ENCODE data around the gene RAD18. TPM values are rescaled to one million over a fixed set of nuclear protein-coding genes. Genes with fewer than 3 reads are reported as not detected.
A peak's percentile ranks its signal among the peaks of the same experiment; 100 is the strongest.

RAD18 gene
- total and polyA plus RNA-seq, 8 donors, result 1.4 to 87.9 (median 4.6) TPM

GRCh38 chr3:8884630-8885290 lies 78.5 kb downstream of the RAD18 start:
- intact Hi-C loops (cut with DNase I; ENCODE audit: low total_unique reads), result no loop called here
- 91 to 100% (median 97%) methylated on average over 1 of the region's 1 CpG for WGBS, 5 donors
- no peak for TF ChIP-seq POLR2AphosphoS5 (IDR thresholded peaks at IDR 0.05)
- no peak for TF ChIP-seq EP300 (IDR thresholded peaks at IDR 0.05)
- no peak for TF ChIP-seq POLR2A (IDR thresholded peaks at IDR 0.05)
- TF ChIP-seq CTCF (IDR thresholded peaks at IDR 0.05), result no peak

GRCh38 chr3:8882642-8883041 lies 80.6 kb downstream of the RAD18 start:
- Histone ChIP-seq H3K27ac (no peak overlapping the region), H3K4me3 (no peak overlapping the region), H3K36me3 (peaks cover 0 to 67% (median 34%) of the 10 kb centered on the region in 4 donors), H3K27me3 (no peaks in the 10 kb centered on the region), H3K9me3 (no peaks in the 10 kb centered on the region), H3K4me1 (no peaks in the 10 kb centered on the region)
- TF ChIP-seq EP300 (IDR thresholded peaks at IDR 0.05), result no peak
- no peak for TF ChIP-seq POLR2A (IDR thresholded peaks at IDR 0.05)
- no peak for TF ChIP-seq POLR2AphosphoS5 (IDR thresholded peaks at IDR 0.05)
- no peak for DNase-seq
- 87 to 96% (median 91%) methylated on average over 3 of the region's 3 CpGs for WGBS, 5 donors
- intact Hi-C loops (cut with DNase I; ENCODE audit: low total_unique reads), result no loop called here

More at GRCh38 chr3:8884630-8885290, 78.5 kb downstream of the RAD18 start:
- H3K9me3 ChIP-seq, result no peaks in the 10 kb centered on the region
- peaks cover 0 to 69% (median 40%) of the 10 kb centered on the region in 4 donors for H3K36me3 ChIP-seq
- no peaks in the 10 kb centered on the region for H3K4me1 ChIP-seq
- no peak overlapping the region for H3K27ac ChIP-seq
- DNase-seq, result no peak
- H3K27me3 ChIP-seq, result no peaks in the 10 kb centered on the region
- no peak overlapping the region for H3K4me3 ChIP-seq

GRCh38 chr3:8882171-8882593 lies 81.1 kb downstream of the RAD18 start:
- H3K9me3 ChIP-seq, result no peaks in the 10 kb centered on the region
- no peak for DNase-seq
- 62 to 71% (median 69%) methylated on average over 3 of the region's 3 CpGs for WGBS, 5 donors
- no peaks in the 10 kb centered on the region for H3K27me3 ChIP-seq
- no peak overlapping the region for H3K4me3 ChIP-seq
- peaks cover 0 to 67% (median 36%) of the 10 kb centered on the region in 4 donors for H3K36me3 ChIP-seq
- TF ChIP-seq CTCF (IDR thresholded peaks at IDR 0.05) (no peak), EP300 (IDR thresholded peaks at IDR 0.05) (no peak), POLR2A (IDR thresholded peaks at IDR 0.05) (no peak), POLR2AphosphoS5 (IDR thresholded peaks at IDR 0.05) (no peak)
- intact Hi-C loops (cut with DNase I; ENCODE audit: low total_unique reads), result no loop called here
- no peaks in the 10 kb centered on the region for H3K4me1 ChIP-seq
- H3K27ac ChIP-seq, result no peak overlapping the region

GRCh38 chr3:8879347-8879944 lies 83.8 kb downstream of the RAD18 start:
- Histone ChIP-seq H3K4me3 (no peak overlapping the region), H3K9me3 (no peaks in the 10 kb centered on the region), H3K27ac (no peak overlapping the region), H3K4me1 (no peaks in the 10 kb centered on the region), H3K36me3 (peaks cover 0 to 58% (median 32%) of the 10 kb centered on the region in 4 donors), H3K27me3 (no peaks in the 10 kb centered on the region)
- intact Hi-C loops (cut with DNase I; ENCODE audit: low total_unique reads), result no loop called here
- 93 to 98% (median 97%) methylated on average over 5 of the region's 5 CpGs for WGBS, 5 donors
- TF ChIP-seq EP300 (IDR thresholded peaks at IDR 0.05) (no peak), CTCF (IDR thresholded peaks at IDR 0.05) (no peak), POLR2A (IDR thresholded peaks at IDR 0.05) (no peak), POLR2AphosphoS5 (IDR thresholded peaks at IDR 0.05) (no peak)
- DNase-seq, result no peak

GRCh38 chr3:8875836-8876235 lies 87.4 kb downstream of the RAD18 start:
- no peaks in the 10 kb centered on the region for H3K9me3 ChIP-seq
- H3K27ac ChIP-seq, result no peak overlapping the region
- H3K36me3 ChIP-seq, result peaks cover 0 to 36% (median 17%) of the 10 kb centered on the region in 4 donors
- no peak overlapping the region for H3K4me3 ChIP-seq
- DNase-seq, result peak in 1 of 2 donors; percentile 37
- no peaks in the 10 kb centered on the region for H3K27me3 ChIP-seq
- TF ChIP-seq POLR2AphosphoS5 (IDR thresholded peaks at IDR 0.05) (no peak), POLR2A (IDR thresholded peaks at IDR 0.05) (no peak), CTCF (IDR thresholded peaks at IDR 0.05) (no peak), EP300 (IDR thresholded peaks at IDR 0.05) (no peak)
- intact Hi-C loops (cut with DNase I; ENCODE audit: low total_unique reads), result no loop called here
- no peaks in the 10 kb centered on the region for H3K4me1 ChIP-seq
